HG03175 (cell line): ENCODE results near the gene RPTOR.
"Not testable (repeated sequence)": the region's sequence is repeated elsewhere in the genome, so short reads cannot be mapped to it uniquely, and the experiment has no call there.

Experiments used
- ATAC-seq: cut with Tn5 transposase; IDR thresholded peaks from one replicate; pipeline ENCODE4 v1.9.1; 2021; ENCODE audit warnings: mild to moderate bottlenecking, moderate library complexity; ENCODE audit not compliant: unreplicated experiment

The RPTOR gene

GRCh38 chr17:80512233-80512632 is 32.4 kb upstream of the RPTOR start:
- no peak for ATAC-seq

DNA sequence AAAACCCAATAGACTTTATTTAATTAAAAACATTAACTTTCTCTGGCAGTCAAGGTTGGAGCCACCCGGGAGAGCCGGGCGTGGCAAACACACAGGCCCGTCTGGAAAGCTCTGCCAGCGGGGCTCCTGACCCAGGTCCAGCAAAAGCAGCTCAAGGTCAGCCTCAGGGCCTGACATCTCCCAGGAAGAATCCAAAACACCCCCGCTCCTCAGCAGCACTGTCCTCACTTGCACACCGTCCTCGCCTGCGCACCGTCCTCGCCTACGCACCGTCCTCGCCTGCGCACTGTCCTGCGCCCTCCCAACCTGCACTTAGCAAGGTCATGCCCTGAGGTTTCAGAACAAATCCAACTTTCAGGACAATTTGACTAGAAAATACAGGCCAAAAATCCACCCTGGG is 31.4 kb upstream of the RPTOR start:
- no peak for ATAC-seq

DNA sequence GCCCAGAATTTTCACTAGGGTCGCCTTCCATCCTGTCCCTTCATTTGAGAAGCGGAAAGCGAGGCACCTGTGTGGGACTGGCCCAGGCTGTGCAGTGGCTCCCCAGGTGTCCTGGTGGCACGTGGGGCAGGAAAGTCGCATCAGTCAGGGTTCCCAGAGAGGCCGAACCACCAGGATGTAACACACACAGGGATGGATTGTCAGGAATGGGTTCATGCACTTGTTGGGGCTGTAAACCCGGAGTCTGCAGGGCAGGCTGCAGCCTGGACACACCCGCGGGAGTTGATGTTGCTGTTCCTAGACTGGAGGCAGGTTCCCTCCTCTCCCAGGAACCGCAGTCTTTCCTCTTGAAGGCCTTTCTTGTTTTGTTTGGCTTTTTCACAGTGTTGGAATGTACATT is 30.7 kb upstream of the RPTOR start:
- no peak for ATAC-seq

DNA sequence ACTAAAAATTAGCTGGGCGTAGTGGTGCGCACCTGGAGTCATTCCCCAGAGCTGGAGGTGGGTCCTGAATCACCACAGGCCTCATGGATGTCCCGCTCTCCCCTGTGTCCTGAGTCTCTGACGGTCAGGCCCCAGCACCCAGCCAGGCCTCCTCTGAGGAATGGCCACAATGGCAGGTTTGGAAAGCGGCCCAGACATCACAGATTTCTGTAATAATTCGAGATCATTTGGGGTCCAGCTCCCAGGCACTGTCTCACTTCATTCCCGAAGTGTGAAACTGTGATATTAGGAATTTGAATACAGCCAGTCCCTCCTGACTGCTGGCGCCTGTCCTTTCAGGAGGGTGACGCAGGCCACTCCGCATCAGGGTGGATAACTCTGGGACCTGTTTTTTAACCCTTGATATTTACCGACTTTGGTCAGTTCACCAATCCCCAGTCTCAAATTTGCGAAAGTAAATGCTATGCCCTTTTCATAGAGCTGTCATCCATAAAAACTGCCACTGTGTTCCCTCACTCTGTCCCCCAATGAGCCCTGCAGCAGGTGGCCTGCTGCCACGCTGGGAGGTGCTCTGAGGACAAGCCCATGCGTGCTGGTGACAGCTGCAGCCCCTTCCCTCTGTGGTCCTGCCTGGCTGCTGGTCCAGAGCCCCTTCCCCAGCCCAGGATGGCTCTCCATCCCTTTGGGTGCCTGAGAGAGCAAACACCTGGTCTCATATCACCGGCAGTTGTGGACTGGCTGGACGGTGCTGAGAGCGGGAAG is 28.3 kb upstream of the RPTOR start:
- ATAC-seq, result no peak

- no peak for ATAC-seq
Measured at GRCh38 chr17:80517641-80518040, 27.0 kb upstream of the RPTOR start.

DNA sequence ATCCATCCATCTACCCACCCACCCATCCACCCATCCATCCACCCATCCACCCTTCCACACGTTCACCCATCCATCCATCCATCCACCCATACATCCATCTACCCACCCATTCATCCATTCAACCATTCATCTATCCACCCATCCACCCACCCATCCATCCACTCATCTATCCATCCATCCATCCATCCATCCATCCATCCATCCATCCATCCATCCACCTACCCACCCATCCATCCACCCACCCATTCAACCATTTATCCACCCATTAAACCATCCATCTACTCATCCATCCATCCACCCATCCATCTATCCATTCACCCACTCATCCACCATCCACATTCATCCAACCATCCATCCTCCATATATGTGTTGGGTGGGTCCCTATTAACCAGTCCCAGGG is 26.2 kb upstream of the RPTOR start:
- no peak for ATAC-seq

DNA sequence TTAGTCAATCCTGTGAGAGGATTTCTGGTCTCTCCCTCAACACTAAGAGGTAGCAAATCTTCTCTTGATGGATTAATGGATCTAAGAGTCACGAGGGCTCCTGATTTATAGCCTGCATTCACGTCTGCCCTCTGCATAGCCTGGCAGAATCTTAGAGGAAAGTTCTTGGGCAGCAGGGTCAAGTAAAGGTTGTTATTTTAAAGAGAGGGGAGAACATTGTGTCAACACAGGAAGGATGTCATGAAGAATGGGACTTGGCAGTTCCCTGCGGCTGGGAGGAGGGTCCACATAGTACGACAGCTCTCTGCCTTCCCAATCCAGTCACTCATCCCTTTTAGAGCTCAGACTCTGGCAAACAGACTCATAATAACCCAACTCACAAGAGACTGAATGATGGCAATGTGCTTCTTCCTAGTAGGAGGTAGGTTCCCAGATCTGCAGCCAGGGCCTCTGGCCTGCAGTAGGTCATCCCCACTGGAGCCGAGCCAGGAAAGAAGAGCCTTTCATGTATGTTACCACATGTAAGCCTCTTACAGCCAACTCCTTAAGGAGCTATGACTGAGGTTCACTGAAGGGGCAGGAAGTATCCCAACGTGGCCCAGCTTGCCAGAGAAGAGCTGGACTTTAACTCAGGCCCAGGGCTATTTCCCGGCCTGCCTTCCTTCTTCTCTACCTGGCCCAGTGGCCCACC is 25.4 kb upstream of the RPTOR start:
- ATAC-seq, result no peak

- no peak for ATAC-seq
Measured at GRCh38 chr17:80520810-80521455, 23.7 kb upstream of the RPTOR start.

- ATAC-seq, result no peak
Measured at GRCh38 chr17:80523054-80523744, 21.4 kb upstream of the RPTOR start.

DNA sequence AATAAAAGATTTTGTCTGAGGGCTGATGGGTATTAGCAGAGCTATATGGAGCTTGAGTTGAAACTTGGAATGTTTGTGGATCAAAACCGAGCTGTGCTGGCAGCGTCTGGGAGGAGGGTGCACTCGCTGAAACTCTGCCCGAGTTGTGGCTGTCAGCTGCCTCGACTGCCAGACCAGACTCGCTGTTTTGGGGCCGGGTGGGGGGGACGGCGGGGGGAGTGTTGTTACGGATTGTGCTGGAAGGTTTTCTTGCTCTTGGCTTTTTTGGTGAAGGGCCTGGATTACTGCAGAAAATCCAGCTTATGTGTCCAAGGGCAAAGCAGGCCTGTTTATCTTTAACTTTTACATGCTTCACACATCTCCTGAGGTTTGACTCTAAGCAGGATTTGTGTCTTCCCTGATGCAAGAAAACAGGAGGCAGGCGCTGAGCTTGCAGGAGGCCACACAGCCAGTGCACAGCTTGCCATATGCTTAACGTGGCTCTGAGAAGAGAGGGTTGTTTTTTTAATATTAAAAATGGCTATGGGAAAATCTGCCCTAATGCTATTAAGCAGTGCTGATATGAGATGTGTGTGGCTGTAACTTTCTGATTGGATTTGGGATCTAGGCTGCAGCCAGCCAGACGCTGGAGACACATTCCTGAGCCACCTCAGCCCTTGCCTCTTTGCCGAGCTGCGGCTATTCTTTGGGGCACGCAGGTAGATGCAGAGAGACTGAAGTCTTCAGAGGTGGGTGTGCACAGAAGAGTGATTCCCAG is 20.5 kb upstream of the RPTOR start:
- no peak for ATAC-seq

- no peak for ATAC-seq
Measured at GRCh38 chr17:80526116-80526910, 18.3 kb upstream of the RPTOR start.

DNA sequence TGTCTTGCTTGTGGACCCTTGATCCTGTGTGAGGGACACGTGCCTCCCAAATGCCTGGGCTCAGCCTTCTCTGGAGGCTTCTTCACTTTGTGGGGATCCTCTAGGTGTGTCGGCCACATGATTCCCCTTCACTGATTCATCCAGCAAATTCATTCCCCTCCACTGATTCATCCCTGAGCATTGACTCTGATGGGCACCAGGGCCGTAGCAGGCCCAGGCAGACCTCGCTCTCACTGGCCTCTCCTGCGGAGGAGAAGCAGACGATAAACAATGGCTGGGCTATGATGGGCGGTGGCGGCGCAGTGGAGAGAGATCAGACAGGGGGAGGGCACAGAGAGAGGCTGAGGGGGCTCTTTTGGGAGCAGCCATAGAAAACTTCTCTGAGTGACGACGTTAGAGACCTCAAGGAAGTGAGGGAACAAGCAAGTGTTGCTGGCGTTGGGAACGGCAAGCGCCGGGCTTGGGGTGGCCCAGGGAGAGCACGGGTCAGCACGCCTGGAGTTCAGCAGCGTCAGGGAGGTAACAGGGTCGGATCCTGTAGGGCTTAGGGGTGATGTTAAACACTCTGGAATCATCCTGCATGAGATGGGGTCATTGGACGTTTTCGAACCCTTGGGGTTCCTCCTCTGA is 17.5 kb upstream of the RPTOR start:
- ATAC-seq, result no peak

- no peak for ATAC-seq
Measured at GRCh38 chr17:80528536-80528935, 16.1 kb upstream of the RPTOR start.

GRCh38 chr17:80529104-80529903 is 15.3 kb upstream of the RPTOR start:
- no peak for ATAC-seq

DNA sequence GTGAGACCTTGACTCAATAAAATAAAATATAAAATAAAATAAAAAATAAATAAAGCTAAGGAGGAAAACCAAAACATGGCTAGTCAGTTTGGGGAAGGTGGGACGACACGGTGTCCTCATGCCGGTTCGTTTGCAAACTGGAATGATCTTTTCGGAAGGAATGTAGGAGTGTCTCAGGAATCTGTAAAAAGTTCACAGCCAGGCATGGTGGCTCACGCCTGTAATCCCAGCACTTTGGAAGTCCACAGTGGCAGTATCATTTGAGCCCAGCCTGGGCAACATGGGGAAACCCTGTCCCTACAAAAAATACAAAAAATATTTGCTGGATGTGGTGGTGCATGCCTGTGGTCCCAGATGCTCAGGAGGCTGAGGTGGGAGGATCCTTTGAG is 14.7 kb upstream of the RPTOR start:
- no peak for ATAC-seq

- no peak for ATAC-seq
Measured at GRCh38 chr17:80531400-80531799, 13.2 kb upstream of the RPTOR start.

- not testable (repeated sequence) for ATAC-seq
Measured at GRCh38 chr17:80537386-80537785, 7.3 kb upstream of the RPTOR start.

DNA sequence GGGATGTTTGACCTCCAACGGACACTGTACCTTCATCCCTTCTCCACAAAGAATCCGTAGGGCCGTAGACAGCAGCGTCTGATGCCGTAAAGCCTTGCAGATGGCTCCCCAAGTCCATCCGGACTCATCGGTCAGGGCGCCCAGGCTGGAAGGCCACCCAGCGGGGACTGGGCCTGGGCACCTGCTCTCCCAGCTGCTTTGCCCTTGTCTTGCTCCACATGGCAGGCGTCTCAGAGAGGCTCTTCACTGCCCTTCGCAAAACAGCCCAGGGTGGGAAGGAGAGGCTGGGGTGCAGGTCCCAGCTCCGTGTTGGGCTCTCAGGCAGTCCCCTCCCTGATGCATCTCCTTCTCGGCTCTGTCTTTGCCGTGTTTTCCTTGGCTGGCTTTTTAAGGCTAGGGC is 6.2 kb upstream of the RPTOR start:
- no peak for ATAC-seq
